NT2/D1 (cell line): Measurements from ENCODE around the gene TRIM9.
"Not testable (repeated sequence)": the region's sequence is repeated elsewhere in the genome, so short reads cannot be mapped to it uniquely, and the experiment has no call there.

Experiments used
- SUZ12 ChIP-seq: IDR thresholded peaks from 2 replicates; pipeline ENCODE4 v1.6.1; 2011; ENCODE audit not compliant: insufficient read length, insufficient read depth; ENCODE audit errors: extremely low read depth
- YY1 ChIP-seq: IDR thresholded peaks from 2 replicates; pipeline ENCODE4 v1.6.1; 2011; ENCODE audit not compliant: insufficient read length, insufficient read depth
- ZNF274 ChIP-seq: IDR thresholded peaks from 2 replicates; pipeline ENCODE4 v1.6.1; 2011; ENCODE audit warnings: mild to moderate bottlenecking, low read depth, low read length

DNA sequence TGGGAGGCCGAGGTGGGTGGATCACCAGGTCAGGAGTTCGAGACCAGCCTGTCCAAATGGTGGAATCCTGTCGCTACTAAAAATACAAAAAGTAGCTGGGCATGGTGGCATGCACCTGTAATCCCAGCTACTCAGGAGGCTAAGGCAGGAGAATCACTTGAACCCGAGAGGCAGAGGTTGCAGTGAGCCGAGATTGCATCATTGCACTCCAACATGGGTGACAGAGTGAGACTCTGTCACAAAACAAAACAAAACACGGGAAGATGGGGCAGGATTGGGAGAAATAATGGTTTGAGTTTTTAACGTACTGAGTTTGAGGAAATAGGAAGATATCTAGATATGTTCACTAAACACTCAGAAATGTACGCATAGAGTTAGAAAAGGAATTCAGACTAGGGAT is 153.3 kb downstream of the TRIM9 start:
- not testable (repeated sequence) for TF ChIP-seq YY1, SUZ12, ZNF274
